Spleen (tissue), 7 donors: Measurements from ENCODE around the gene SLC49A4.

ENCODE experiments used
- CTCF ChIP-seq, 11 experiments: fragments of 200-600 bp in 7 of 11; fragments of 450-650 bp in 4 of 11; sonication (generic) in 4 of 11; IDR thresholded peaks in 8 of 11; conservative IDR thresholded peaks in 3 of 11; 1 replicate in 7 of 11; 2 replicates in 4 of 11; pipeline versions ENCODE4 v1.4.0 to v1.8.0; 2016 to 2021; ENCODE audit warnings: antibody characterized with exemption in 11 of 11, inconsistent platforms in 4 of 11, mild to moderate bottlenecking in 1 of 11
- POLR2A ChIP-seq, 3 donors: fragments of 450-650 bp; IDR thresholded peaks; one replicate each; pipeline ENCODE4 v1.5.1; 2017; ENCODE audit warnings: antibody characterized with exemption in 3 of 3, mild to moderate bottlenecking in 1 of 3
- POLR2AphosphoS5 ChIP-seq, 3 donors: sonication (generic); formaldehyde crosslinking; IDR thresholded peaks; one replicate each; pipeline ENCODE4 v1.5.1; 2017; ENCODE audit warnings: antibody characterized with exemption in 3 of 3
- donor health status: DM: no; HTN: no; CAD: no; lungs with moderate emphysema.
- donor health status: DM: no; HTN: no; CAD: no.
- donor health status: DM: no; HTN: no; CAD: no.

- TF ChIP-seq CTCF (IDR thresholded peaks at IDR 0.05 in 8 of 11, conservative IDR thresholded peaks at IDR 0.05 in 3 of 11) (no peak), POLR2AphosphoS5 (IDR thresholded peaks at IDR 0.05) (no peak), POLR2A (IDR thresholded peaks at IDR 0.05) (no peak)
These were observed 132.9 kb downstream of the SLC49A4 start for GRCh38 chr3:122927726-122928125.
